Heart left ventricle (tissue), 16 donors: ENCODE measurements around the gene TEX38. TPM values are rescaled to one million over a fixed set of nuclear protein-coding genes. Genes with fewer than 3 reads are reported as not detected.
A peak's percentile ranks its signal among the peaks of the same experiment; 100 is the strongest.

Experiments used
- ATAC-seq, 4 donors: fragments of 200-7000 bp; cut with Tn5 transposase; one replicate each; pipeline ENCODE4 v1.9.1; 2020 to 2022; ENCODE audit warnings: moderate library complexity in 4 of 4, mild to moderate bottlenecking in 3 of 4, moderate number of reproducible peaks in 1 of 4
- DNase-seq, 5 donors: peaks; one replicate each; pipeline ENCODE4 v3.0.0-alpha.2; 2020
- H3K27ac ChIP-seq, 12 donors: fragments of 200-600 bp; sonication (generic) in 4 of 12; one replicate each; pipeline versions ENCODE4 v1.5.0 to v1.8.0; 2016 to 2022; ENCODE audit warnings: mild to moderate bottlenecking in 2 of 12
- H3K27me3 ChIP-seq, 9 donors: fragments of 200-600 bp; sonication (generic) in 2 of 9; one replicate each; pipeline versions ENCODE4 v1.5.1 to v1.8.0; 2016 to 2022; ENCODE audit warnings: mild to moderate bottlenecking in 3 of 9
- H3K36me3 ChIP-seq, 9 donors: fragments of 200-600 bp; sonication (generic) in 2 of 9; one replicate each; pipeline versions ENCODE4 v1.5.0 to v1.8.0; 2018 to 2022; ENCODE audit warnings: mild to moderate bottlenecking in 2 of 9
- H3K4me1 ChIP-seq, 12 donors: fragments of 200-600 bp; sonication (generic) in 4 of 12; one replicate each; pipeline versions ENCODE4 v1.5.0 to v1.8.0; 2016 to 2022; ENCODE audit warnings: mild to moderate bottlenecking in 3 of 12
- H3K4me3 ChIP-seq, 12 donors: fragments of 200-600 bp; sonication (generic) in 4 of 12; one replicate each; pipeline versions ENCODE4 v1.5.0 to v1.8.0; 2017 to 2022; ENCODE audit warnings: mild to moderate bottlenecking in 9 of 12, moderate library complexity in 4 of 12
- H3K9me3 ChIP-seq, 12 donors: fragments of 200-600 bp; sonication (generic) in 4 of 12; one replicate each; pipeline versions ENCODE4 v1.5.0 to v1.8.0; 2016 to 2022; ENCODE audit warnings: mild to moderate bottlenecking in 1 of 12
- CTCF ChIP-seq, 12 donors: fragments of 200-600 bp; sonication (generic) in 4 of 12; IDR thresholded peaks; one replicate each; pipeline versions ENCODE4 v1.5.0 to v1.8.0; 2018 to 2022; ENCODE audit warnings: antibody characterized with exemption in 12 of 12, mild to moderate bottlenecking in 5 of 12
- POLR2A ChIP-seq, 2 donors: fragments of 450-650 bp; IDR thresholded peaks; one replicate each; pipeline ENCODE4 v1.6.1; 2017; ENCODE audit warnings: antibody characterized with exemption in 2 of 2, mild to moderate bottlenecking in 2 of 2, moderate library complexity in 2 of 2
- WGBS, 4 donors: extraction: QIAGEN DNeasy Blood & Tissue Kit in 2 of 4; methylation state at CpG; one replicate each; pipeline versions ENCODE4 v1.1.5 to v1.1.7; 2013 to 2018; 5-methylcytosine and 5-hydroxymethylcytosine counted together
- intact Hi-C, 10 donors: fragments of 100-400 bp; cut with DNase I; formaldehyde crosslinking; loops; one replicate each; pipeline versions ENCODE4 v1.11.1 to v1.14.2; 2022
- long read RNA-seq, 3 donors: library from polyadenylated mRNA; unstranded; transcript quantifications; one replicate each; pipeline ENCODE4 v2.0.0, GENCODE V29; 2020 to 2021
- polyA plus RNA-seq, 2 donors: library from polyadenylated mRNA; stranded (reverse); fragments of 200-250 nt; gene quantifications; one replicate each; pipeline ENCODE4 v1.2.3, GENCODE V29; 2013
- total RNA-seq, 9 donors: library from RNA; depleted of rRNA in 2 of 9; stranded (reverse); fragments of >200 nt in 2 of 9; fragmentation: NEBNext Ultra II Directional in 3 of 9; extraction: Animal tissue kit (Norgen Biotek cat#: 25700) in 3 of 9; gene quantifications; one replicate each; pipeline versions ENCODE4 v1.1.0 to v1.2.4, GENCODE V29; 2016 to 2023
- donor health status: ischemic (EF 13 %, LVEDD 7.1; RV severe dilation, severe dysfunction).
- donor health status: healthy with polysubstance abuse.
- donor health status: DM: no; HTN: yes; CAD: no.
- donor health status: DM: no; HTN: no; CAD: no.
- donor health status: ischemic (EF 25% LVEDD 6.9; RV normal size, moderate dysfunction).
- donor health status: ischemic (EF 25% LVEDD 5.7; RV mildly dilated, moderate dysfunction).
- donor health status: healthy.
- donor health status: DM: yes; HTN: yes; CAD: no.
- donor health status: ischemic (EF 35%, LVEDD 5.7; RV mildly dilated, moderate dysfunction).
- donor health status: nonischemic (EF 11% LVEDD 7.7; RV severe dilation, severe dysfunction).
- donor health status: DM: yes; HTN: yes; CAD: no.
- donor health status: PGD.
- donor health status: ischemic (EF 29% LVEDD 5.4; RV normal size, mild dysfunction).
- donor health status: nonischemic (EF 23%, LVEDD 6.1; RV moderate dilation, normal function).

Gene TEX38
- total RNA-seq (under 1 TPM in 1 of 9 donors, not detected in 8; 0.81 TPM), polyA plus RNA-seq (not detected)
- long read RNA-seq, donor 1, partial matches to known transcripts: 0 of 1 reads
- long read RNA-seq, donor 1, other reads (novel, unspliced or antisense): 1 of 1 reads
- long read RNA-seq, donor 2: 0 reads
- long read RNA-seq, donor 3: 0 reads

GRCh38 chr1:46671554-46671953, at the start of gene TEX38:
TEX38 (plus strand) TSS chr1:46671854; CDS start chr1:46671935, 81 bp downstream.
- DNase-seq (no peak), ATAC-seq (no peak)
- no peaks in the 10 kb centered on the region for H3K9me3 ChIP-seq
- no peaks in the 10 kb centered on the region for H3K27me3 ChIP-seq
- no peak within 1 kb of the TSS for H3K27ac ChIP-seq
- H3K36me3 ChIP-seq: peaks cover 0 to 32% (median 27%) of the 10 kb centered on the region in 9 donors
- H3K4me1 ChIP-seq: peaks cover 4 to 29% (median 11%) of the 10 kb centered on the region in 12 donors
- intact Hi-C loops: loop anchor here in 2 of 10 donors (5.0 kb wide), 1 partner anchor 46 kb away; the partner anchor contains the start of gene EFCAB14 (in 2 of the 2)
- no peak for TF ChIP-seq CTCF (IDR thresholded peaks at IDR 0.05)
- TF ChIP-seq POLR2A (IDR thresholded peaks at IDR 0.05): no peak
- WGBS, 4 donors: 91 to 96% (median 94%) methylated on average over 3 of the region's 3 CpGs
- H3K4me3 ChIP-seq: no peak within 1 kb of the TSS

- TF ChIP-seq POLR2A (IDR thresholded peaks at IDR 0.05) (no peak), CTCF (IDR thresholded peaks at IDR 0.05) (no peak)
- DNase-seq: no peak
- WGBS, 4 donors: 70 to 80% (median 76%) methylated on average over 7 of the region's 7 CpGs
- Histone ChIP-seq H3K4me1 (peaks cover 0 to 27% (median 14%) of the 10 kb centered on the region in 12 donors), H3K27me3 (no peaks in the 10 kb centered on the region), H3K27ac (no peak overlapping the region), H3K36me3 (no peaks in the 10 kb centered on the region), H3K4me3 (no peak overlapping the region), H3K9me3 (no peaks in the 10 kb centered on the region)
- ATAC-seq: no peak
- intact Hi-C loops: loop anchor here in 6 of 10 donors (1.0 to 5.0 kb wide), 3 partner anchors 100 to 105 kb away; no protein-coding TSS in a partner anchor
These were observed 49.7 kb upstream of the TEX38 start for GRCh38 chr1:46621930-46622329.

DNA sequence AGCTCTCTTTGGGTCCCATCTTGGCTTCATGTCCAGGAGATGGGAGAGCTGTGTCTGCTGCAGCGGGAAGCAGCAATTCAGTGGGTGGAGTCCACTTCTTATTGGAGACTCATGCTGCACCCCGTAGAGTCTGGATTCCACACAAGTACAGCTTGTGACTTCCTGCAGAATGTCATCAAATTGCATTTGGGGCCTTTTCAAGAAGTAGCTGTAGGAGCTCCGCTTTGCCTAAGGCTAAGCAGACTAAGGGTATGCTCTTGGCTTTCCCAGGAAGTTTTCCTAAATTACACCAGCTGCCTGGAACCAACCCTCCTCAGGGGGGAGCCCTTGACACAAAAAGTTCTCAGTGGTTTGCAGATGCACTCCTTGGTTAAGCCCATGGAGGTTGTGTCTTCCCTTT, 49.3 kb upstream of the TEX38 start:
- intact Hi-C loops: loop anchor here in 6 of 10 donors (1.0 to 5.0 kb wide), 3 partner anchors 100 to 105 kb away; no protein-coding TSS in a partner anchor
- 47 to 77% (median 62%) methylated on average over 2 to 3 of the region's 3 CpGs for WGBS, 4 donors
- peak in 2 of 4 donors; percentile 34 to 48 for ATAC-seq

More for the DNA sequence above, 49.3 kb upstream of the TEX38 start:
- Histone ChIP-seq H3K9me3 (no peaks in the 10 kb centered on the region), H3K36me3 (no peaks in the 10 kb centered on the region), H3K4me3 (no peak overlapping the region), H3K27me3 (no peaks in the 10 kb centered on the region), H3K27ac (no peak overlapping the region), H3K4me1 (peaks cover 0 to 23% (median 13%) of the 10 kb centered on the region in 12 donors)
- TF ChIP-seq CTCF (IDR thresholded peaks at IDR 0.05): peak; percentile 24 to 52 (median 37)
- no peak for TF ChIP-seq POLR2A (IDR thresholded peaks at IDR 0.05)
- DNase-seq: no peak
